MCF 10A (cell line): ENCODE data around the gene GALNT15. TPM values are rescaled to one million over a fixed set of nuclear protein-coding genes. Genes with fewer than 3 reads are reported as not detected.

Experiments
- BruUV-seq: library from RNA; stranded (reverse); fragments of 400-500 nt; replicated peaks from 2 replicates; lab custom pipeline; 2021; lab: Mats Ljungman, UMichigan
- CTCF ChIA-PET: fragments of 300-600 bp; sonication (Branson Sonifier 250); formaldehyde crosslinking; extraction: SDS; loops from one replicate; lab custom pipeline; 2021; ENCODE audit warnings: antibody characterized with exemption, inconsistent platforms; lab: Yijun Ruan, JAX
- POLR2A ChIA-PET: fragments of 300-600, 350-650 bp; sonication (Branson Sonifier 250); formaldehyde crosslinking; extraction: SDS; loops from one replicate; lab custom pipeline; 2020; ENCODE audit warnings: antibody characterized with exemption, inconsistent platforms; lab: Yijun Ruan, JAX
- DNase-seq: peaks from one replicate; pipeline ENCODE4 v3.0.0-alpha.2; 2018; ENCODE audit not compliant: unreplicated experiment
- H3K27ac Mint-ChIP-seq: one replicate; pipeline ENCODE4 v1.8.0; 2022; ENCODE audit warnings: mild to moderate bottlenecking, low read depth, mixed read lengths; ENCODE audit not compliant: unreplicated experiment
- H3K27me3 Mint-ChIP-seq: one replicate; pipeline ENCODE4 v1.8.0; 2022; ENCODE audit warnings: mixed read lengths; ENCODE audit not compliant: insufficient read depth, unreplicated experiment
- H3K36me3 Mint-ChIP-seq: one replicate; pipeline ENCODE4 v1.8.0; 2022; ENCODE audit warnings: mild to moderate bottlenecking, moderate library complexity, mixed read lengths; ENCODE audit not compliant: insufficient read depth, unreplicated experiment
- H3K4me1 Mint-ChIP-seq: one replicate; pipeline ENCODE4 v1.8.0; 2022; ENCODE audit warnings: mixed read lengths; ENCODE audit not compliant: insufficient read depth, unreplicated experiment
- H3K4me3 Mint-ChIP-seq: one replicate; pipeline ENCODE4 v1.8.0; 2022; ENCODE audit warnings: mild to moderate bottlenecking, moderate library complexity, mixed read lengths; ENCODE audit not compliant: unreplicated experiment
- H3K9me3 Mint-ChIP-seq: one replicate; pipeline ENCODE4 v1.8.0; 2022; ENCODE audit warnings: mixed read lengths; ENCODE audit not compliant: unreplicated experiment
- intact Hi-C: fragments of 100-400 bp; cut with micrococcal nuclease; formaldehyde crosslinking; loops from 2 replicates; pipeline ENCODE4 v1.14.1; 2022
- total RNA-seq: library from RNA; stranded (reverse); gene quantifications from 2 replicates; pipeline ENCODE4 v1.2.3, GENCODE V29; 2022
- TF ChIP-seq, protein P1 (sequence below): fragments of 200-600 bp; IDR thresholded peaks from one replicate; pipeline ENCODE4 v1.8.0; 2022; ENCODE audit warnings: antibody characterized with exemption, mild to moderate bottlenecking; ENCODE audit not compliant: unreplicated experiment

GALNT15 gene
- total RNA-seq, 1 experiment from 2014 or later, result 3.0 TPM

DNA sequence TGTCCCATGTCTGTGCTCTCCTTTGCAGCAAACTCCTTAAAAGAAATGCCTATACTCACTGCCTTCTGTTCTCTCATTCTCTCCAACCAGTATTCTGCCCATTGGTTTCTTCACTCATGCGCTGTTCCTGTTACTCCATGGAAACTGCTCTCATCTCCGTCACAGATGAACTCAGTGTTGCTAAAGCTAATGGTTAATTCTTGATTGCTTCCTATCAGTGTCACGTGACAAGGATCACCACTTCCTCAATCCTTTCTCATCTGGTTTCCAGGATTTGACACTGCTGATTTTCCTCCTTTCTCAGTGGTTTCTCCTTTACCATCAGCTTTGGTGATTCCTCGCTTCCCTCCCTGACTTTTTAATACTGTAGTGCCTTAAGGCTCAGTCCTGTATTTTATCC is 87.7 kb downstream of the GALNT15 start:
- Mint-ChIP-seq H3K9me3 (no peaks in the 10 kb centered on the region), H3K36me3 (peaks cover 27% of the 10 kb centered on the region), H3K27ac (no peak overlapping the region), H3K4me1 (peaks cover 13% of the 10 kb centered on the region), H3K4me3 (no peak overlapping the region), H3K27me3 (no peaks in the 10 kb centered on the region)
- no TSS peak for BruUV-seq
- TF ChIP-seq, protein P1, sequence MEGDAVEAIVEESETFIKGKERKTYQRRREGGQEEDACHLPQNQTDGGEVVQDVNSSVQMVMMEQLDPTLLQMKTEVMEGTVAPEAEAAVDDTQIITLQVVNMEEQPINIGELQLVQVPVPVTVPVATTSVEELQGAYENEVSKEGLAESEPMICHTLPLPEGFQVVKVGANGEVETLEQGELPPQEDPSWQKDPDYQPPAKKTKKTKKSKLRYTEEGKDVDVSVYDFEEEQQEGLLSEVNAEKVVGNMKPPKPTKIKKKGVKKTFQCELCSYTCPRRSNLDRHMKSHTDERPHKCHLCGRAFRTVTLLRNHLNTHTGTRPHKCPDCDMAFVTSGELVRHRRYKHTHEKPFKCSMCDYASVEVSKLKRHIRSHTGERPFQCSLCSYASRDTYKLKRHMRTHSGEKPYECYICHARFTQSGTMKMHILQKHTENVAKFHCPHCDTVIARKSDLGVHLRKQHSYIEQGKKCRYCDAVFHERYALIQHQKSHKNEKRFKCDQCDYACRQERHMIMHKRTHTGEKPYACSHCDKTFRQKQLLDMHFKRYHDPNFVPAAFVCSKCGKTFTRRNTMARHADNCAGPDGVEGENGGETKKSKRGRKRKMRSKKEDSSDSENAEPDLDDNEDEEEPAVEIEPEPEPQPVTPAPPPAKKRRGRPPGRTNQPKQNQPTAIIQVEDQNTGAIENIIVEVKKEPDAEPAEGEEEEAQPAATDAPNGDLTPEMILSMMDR, result no peak
- no peak for DNase-seq
- CTCF ChIA-PET, result interaction anchor here (0.6 to 0.7 kb wide), 2 partner anchors 9 to 73 kb away, joined by 3 to 4 read pairs; no protein-coding TSS in a partner anchor
- POLR2A ChIA-PET, result no interaction called here
- intact Hi-C loops, result no loop called here

DNA sequence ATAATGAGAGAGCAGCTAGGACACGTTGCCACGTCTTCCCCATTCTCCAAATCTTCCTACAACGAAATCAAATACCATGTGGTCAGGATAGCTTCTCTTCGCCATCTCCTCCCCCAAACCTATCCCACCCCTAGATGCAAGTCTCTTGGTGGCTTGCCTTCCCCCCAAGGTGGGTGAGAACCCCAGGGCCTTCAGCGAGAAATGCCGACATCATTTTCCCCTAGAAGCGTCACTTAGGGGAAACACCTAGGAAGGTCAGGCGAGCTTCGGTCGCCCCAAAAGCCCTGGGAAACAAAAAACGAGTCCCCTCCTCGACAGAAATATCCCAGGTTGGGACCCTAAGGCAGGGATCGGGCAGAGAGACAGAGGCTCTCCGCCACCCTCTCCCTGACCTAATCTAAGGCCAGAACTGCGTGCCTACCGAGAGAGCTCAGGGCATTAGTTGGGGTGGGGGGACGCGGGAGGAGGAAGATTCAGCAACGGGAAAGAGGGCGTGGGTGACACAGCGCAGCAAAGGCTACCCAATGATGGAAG is 89.8 kb downstream of the GALNT15 start:
- intact Hi-C loops, result no loop called here
- Mint-ChIP-seq H3K4me3 (peak overlapping the region; percentile 95), H3K9me3 (no peaks in the 10 kb centered on the region), H3K27me3 (no peaks in the 10 kb centered on the region), H3K4me1 (peaks cover 19% of the 10 kb centered on the region), H3K27ac (peak overlapping the region; percentile 96), H3K36me3 (peaks cover 30% of the 10 kb centered on the region)
- BruUV-seq, result TSS peak; percentile 68
- POLR2A ChIA-PET, result interaction anchor here (0.6 to 3.3 kb wide), 25 partner anchors 11 to 653 kb away, joined by 3 to 47 read pairs (median 3); no protein-coding TSS in a partner anchor
- no peak for DNase-seq
- CTCF ChIA-PET, result interaction anchor here (0.6 to 3.9 kb wide), 11 partner anchors 9 to 463 kb away, joined by 3 to 19 read pairs (median 3); no protein-coding TSS in a partner anchor
- TF ChIP-seq, protein P1, result no peak

DNA sequence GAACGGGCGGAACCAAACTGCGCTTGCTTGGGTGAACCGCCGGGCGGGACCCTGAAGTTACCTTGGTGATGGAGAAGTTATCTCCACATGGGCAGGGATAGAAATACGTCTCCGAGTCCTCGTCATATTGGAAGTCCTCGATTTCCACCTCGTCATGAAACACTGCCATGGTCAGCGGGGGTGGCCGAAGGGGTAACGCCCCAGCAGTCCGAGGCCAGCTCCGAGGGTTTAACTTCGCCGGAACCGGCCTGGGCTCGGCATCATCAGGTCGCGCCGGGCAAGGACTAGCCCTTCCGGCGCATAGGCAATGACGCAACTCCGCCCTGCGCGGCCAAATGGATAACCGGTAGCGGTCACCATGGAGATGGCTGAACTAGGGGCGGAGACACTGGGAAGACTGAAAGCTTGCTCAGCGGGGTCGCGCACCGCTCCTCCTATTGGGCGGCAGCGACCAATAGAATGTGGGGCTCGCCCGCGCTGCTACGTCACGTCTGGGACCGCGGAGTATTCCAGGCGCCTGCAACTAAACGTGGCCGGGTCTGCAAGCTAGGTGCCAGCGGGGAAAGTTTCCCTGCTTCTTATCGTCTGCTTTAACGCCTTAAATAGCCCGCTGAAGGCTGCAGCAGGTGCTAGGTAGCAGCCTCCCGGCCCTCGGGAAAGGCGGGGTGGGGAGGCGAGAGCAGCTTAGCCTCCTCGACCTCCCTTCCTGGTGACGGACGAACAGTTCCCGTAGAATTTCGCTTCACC is 90.4 kb downstream of the GALNT15 start, which contains the start of the genes DPH3 and OXNAD1:
Gene DPH3 (minus strand): TSS at position 236 of the 747 bp plus-strand sequence. CDS start 67 bp downstream, at position 169.
Gene OXNAD1 (plus strand): TSS at position 505 of the 747 bp plus-strand sequence. CDS start 5,741 bp downstream, outside the sequence.
- DNase-seq, result peak; percentile 100
- intact Hi-C loops, result no loop called here
- CTCF ChIA-PET, result interaction anchor here (0.6 to 3.9 kb wide), 12 partner anchors 10 to 463 kb away, joined by 3 to 19 read pairs (median 3); no protein-coding TSS in a partner anchor
- peak within 1 kb of the TSS; percentile 96 for H3K27ac Mint-ChIP-seq
- peaks cover 19% of the 10 kb centered on the region for H3K4me1 Mint-ChIP-seq
- H3K36me3 Mint-ChIP-seq, result peaks cover 32% of the 10 kb centered on the region
- TF ChIP-seq, protein P1, result no peak
- H3K4me3 Mint-ChIP-seq, result peak within 1 kb of the TSS; percentile 95
- no TSS peak for BruUV-seq
- H3K27me3 Mint-ChIP-seq, result no peaks in the 10 kb centered on the region
- H3K9me3 Mint-ChIP-seq, result no peaks in the 10 kb centered on the region
- POLR2A ChIA-PET, result interaction anchor here (0.5 to 3.3 kb wide), 41 partner anchors 10 to 1613 kb away, joined by 3 to 47 read pairs (median 3); partner anchors contain the start of genes ANKRD28, BTD, CCDC174 and HACL1

DNA sequence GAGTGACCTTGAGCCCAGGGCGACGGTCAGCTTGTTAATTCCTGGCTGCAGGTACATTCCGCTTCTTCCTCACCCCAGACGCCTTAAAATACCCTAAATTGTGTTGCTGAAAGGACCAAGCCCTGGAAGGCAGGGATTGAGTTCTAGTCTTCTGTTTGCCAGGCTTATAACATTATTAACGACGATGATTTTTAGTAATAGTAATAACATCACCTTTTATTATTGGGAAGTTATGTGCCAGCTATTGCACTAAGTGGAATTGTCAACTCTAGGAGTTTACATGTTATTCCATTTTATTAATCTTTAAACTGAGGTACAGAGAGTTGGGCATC is 90.9 kb downstream of the GALNT15 start:
- H3K4me1 Mint-ChIP-seq, result peaks cover 19% of the 10 kb centered on the region
- no peak for DNase-seq
- no peaks in the 10 kb centered on the region for H3K27me3 Mint-ChIP-seq
- peak overlapping the region; percentile 96 for H3K27ac Mint-ChIP-seq
- TF ChIP-seq, protein P1, result no peak
- CTCF ChIA-PET, result interaction anchor here (0.6 to 3.9 kb wide), 8 partner anchors 18 to 464 kb away, joined by 3 to 19 read pairs (median 4); no protein-coding TSS in a partner anchor
- intact Hi-C loops, result no loop called here
- TSS peak; percentile 77 for BruUV-seq
- H3K36me3 Mint-ChIP-seq, result peaks cover 32% of the 10 kb centered on the region
- no peaks in the 10 kb centered on the region for H3K9me3 Mint-ChIP-seq
- peak overlapping the region; percentile 95 for H3K4me3 Mint-ChIP-seq
- POLR2A ChIA-PET, result interaction anchor here (0.5 to 3.3 kb wide), 32 partner anchors 10 to 1614 kb away, joined by 3 to 47 read pairs (median 4); partner anchors contain the start of genes ANKRD28, BTD, CCDC174 and HACL1
